Measurements from ENCODE around the gene PBX1. TPM values are rescaled to one million over a fixed set of nuclear protein-coding genes. Genes with fewer than 3 reads are reported as not detected.
A peak's percentile ranks its signal among the peaks of the same experiment; 100 is the strongest.

The PBX1 gene
- total and polyA plus RNA-seq, 5 experiments from 2014 or later: 0.08 to 1.8 (median 1.4) TPM; not detected in 2

DNA sequence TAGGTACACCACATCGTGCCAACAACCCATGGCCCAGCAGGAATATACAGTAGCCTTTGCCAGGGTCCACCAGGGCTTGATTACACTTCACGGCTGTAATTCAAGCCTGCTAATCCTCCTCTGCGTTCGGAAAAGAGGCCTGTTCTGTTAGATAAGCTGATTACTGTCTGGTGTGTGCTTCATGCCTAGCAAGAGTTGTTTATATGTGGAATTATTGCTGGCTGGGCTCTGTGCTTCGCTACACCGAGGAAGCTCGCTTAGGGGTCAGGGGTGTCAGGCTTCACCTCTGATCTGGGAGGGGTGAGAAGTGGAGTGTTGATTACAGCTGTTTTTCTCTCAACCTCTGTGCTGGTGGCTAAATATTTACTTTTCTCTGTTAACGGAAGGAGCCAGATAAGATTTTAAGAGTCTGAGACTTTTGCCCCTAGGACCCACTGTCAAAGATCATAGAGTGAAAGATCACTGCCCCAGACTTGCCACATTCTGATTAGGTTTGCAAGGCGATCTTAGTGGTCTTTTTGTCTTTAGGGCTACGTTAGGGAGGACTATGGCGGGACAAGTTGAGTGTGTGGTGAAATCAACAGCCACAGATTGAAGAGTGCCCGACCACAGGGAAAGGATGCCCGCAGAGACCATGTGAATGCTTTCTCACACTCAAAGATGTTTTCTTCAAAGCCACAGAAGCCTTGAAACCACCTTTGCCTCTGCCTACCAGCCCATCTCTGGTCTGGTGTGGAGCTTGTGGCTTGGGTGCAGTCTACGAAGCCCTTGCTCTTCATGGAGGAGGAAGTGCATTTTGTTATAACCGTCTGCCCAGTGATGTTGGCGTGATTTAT, 216.1 kb downstream of the PBX1 start:
- Mint-ChIP-seq H3K4me3 (no peak overlapping the region), H3K4me1 (peaks cover 0 to 12% (median 2%) of the 10 kb centered on the region in 4 donors), H3K27me3 (peaks cover 1 to 18% (median 4%) of the 10 kb centered on the region in 5 donors), H3K36me3 (no peaks in the 10 kb centered on the region), H3K27ac (no peak overlapping the region), H3K9me3 (peaks cover 0 to 6% (median 0%) of the 10 kb centered on the region in 9 donors)
- no peak for DNase-seq
- POLR2A ChIA-PET: no interaction called here
- no peak for ATAC-seq

DNA sequence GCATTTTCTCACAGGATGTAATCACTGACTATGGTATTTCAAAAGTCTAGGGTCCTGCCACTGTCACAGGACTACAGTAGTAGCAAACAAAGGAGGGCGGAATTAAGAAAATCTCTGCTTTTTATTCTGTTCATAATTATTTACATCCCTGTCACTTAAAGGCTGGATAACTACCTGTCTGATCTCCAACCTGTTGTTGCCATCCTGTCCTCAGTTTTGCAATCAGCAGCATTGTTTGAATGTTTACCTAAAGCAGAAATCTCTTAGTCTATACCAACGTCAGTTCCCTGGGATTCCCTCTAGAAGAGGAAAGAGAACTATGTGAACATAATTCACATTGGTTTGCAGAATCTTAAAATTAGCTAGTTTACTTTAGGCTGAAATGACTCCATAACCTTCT, 218.5 kb downstream of the PBX1 start:
- Mint-ChIP-seq H3K27ac (no peak overlapping the region), H3K36me3 (no peaks in the 10 kb centered on the region), H3K4me1 (peaks cover 0 to 12% (median 2%) of the 10 kb centered on the region in 4 donors), H3K27me3 (peaks cover 1 to 15% (median 4%) of the 10 kb centered on the region in 5 donors), H3K9me3 (peaks cover 0 to 6% (median 0%) of the 10 kb centered on the region in 9 donors), H3K4me3 (no peak overlapping the region)
- DNase-seq (no peak), ATAC-seq (no peak)
- POLR2A ChIA-PET: no interaction called here

DNA sequence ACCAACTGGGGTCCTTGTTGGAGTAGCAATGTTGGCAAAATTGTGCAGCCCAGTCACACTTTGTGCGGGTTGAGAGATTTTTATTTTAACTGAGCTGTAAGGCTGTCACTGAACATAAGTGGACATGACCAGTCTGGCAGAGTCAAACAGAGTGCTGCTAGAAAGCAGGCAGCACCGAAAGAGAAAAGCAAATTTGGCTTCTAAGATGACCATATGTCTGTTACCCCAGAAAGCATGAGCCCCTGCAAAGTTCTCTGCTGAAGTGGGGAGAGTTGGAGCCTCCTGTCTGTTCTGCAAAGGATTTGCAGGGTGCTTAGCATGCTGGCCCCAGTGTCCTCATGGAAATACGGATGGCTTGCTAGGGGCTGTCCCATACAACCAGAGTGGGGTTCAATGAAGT, 220.4 kb downstream of the PBX1 start:
- ATAC-seq: no peak
- no peak for DNase-seq
- Mint-ChIP-seq H3K4me3 (no peak overlapping the region), H3K27ac (no peak overlapping the region), H3K36me3 (no peaks in the 10 kb centered on the region), H3K4me1 (peaks cover 0 to 12% (median 2%) of the 10 kb centered on the region in 4 donors), H3K9me3 (no peaks in the 10 kb centered on the region), H3K27me3 (peaks cover 1 to 13% (median 5%) of the 10 kb centered on the region in 5 donors)
- POLR2A ChIA-PET: no interaction called here

DNA sequence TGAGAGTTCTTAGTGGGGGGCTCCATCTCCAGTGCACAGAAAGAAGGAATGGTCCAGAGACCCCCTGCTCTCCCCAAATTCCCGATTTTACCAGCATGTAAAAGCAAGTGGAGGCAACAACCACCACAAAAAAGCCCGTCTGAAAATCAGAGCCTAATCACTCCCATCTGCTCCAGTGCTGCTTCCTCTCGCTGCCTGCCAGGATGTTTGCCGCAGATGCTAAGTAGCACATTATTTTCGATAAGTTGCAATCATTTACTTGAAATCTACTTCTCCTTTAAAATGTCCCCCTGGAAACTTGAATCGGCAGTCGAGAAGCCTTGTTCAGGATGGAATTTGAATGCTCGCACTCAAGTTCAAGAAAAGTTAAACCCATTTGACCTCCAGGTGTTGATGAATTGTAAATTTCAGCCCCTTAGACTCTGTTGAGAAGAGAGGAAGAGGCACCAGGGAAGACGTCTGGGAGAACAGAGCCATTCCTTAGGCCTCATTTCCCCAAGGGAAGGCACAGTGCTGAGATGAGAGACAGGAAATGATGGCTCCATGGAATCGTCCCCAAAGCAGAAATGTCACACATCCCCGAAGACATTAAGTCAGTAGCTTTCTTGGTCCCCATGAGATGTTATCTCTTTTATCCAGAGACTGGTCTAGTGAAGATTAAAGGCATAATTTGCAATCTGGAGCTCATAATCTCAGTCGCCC, 221.3 kb downstream of the PBX1 start:
- Mint-ChIP-seq H3K9me3 (no peaks in the 10 kb centered on the region), H3K27me3 (peaks cover 0 to 6% (median 3%) of the 10 kb centered on the region in 5 donors), H3K36me3 (no peaks in the 10 kb centered on the region), H3K4me3 (no peak overlapping the region), H3K4me1 (peaks cover 0 to 5% (median 2%) of the 10 kb centered on the region in 4 donors), H3K27ac (no peak overlapping the region)
- POLR2A ChIA-PET: no interaction called here
- ATAC-seq (no peak), DNase-seq (no peak)

DNA sequence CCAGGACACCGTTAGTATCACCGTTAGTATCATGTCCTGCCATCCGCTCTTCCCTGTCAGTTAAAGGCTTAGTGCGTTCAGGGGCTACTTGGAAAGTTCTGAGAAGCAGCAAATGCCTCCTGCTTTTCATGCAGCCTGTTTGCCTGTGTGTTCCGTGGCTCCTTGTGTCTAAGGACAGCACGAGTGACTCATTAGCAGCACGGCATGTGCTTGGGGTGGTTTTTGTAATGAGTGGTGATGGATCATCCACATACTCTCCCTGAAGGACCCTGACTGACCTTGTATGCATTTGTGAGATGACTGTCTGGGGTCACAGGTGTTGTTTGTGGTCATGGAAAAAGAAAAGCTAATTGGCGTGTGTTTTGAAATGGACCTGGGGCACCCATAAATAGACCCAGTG, 221.9 kb downstream of the PBX1 start:
- Mint-ChIP-seq H3K4me1 (peaks cover 0 to 2% (median under 1%) of the 10 kb centered on the region in 4 donors), H3K27ac (no peak overlapping the region), H3K36me3 (no peaks in the 10 kb centered on the region), H3K27me3 (peaks cover 0 to 6% (median 3%) of the 10 kb centered on the region in 5 donors), H3K9me3 (no peaks in the 10 kb centered on the region), H3K4me3 (no peak overlapping the region)
- DNase-seq (no peak), ATAC-seq (no peak)
- POLR2A ChIA-PET: no interaction called here

DNA sequence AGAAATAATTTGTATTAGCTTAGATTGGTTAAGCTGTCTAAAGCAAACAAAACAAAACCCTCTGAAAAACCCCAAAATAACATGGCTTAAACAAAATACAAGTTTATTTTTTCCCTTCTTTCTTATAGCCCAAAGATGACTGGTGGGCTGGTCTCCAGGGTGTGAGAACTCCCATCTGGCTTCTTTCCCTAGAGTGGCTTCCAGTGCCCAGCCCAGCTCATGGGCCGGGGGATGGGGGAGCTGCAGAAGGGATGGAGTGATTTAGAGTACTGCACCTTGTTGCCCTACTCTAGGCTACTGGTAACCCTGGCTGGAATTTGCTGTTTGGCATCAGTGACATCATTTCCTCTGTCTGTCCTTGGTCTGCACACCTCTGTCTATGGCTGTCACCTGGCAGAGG, 223.0 kb downstream of the PBX1 start:
- H3K27ac Mint-ChIP-seq: no peak overlapping the region
- peaks cover under 1 to 10% (median 1%) of the 10 kb centered on the region in 5 donors for H3K27me3 Mint-ChIP-seq
- no peaks in the 10 kb centered on the region for H3K9me3 Mint-ChIP-seq
- ATAC-seq (no peak), DNase-seq (no peak)
- POLR2A ChIA-PET: no interaction called here
- no peak overlapping the region for H3K4me3 Mint-ChIP-seq
- no peaks in the 10 kb centered on the region for H3K36me3 Mint-ChIP-seq
- H3K4me1 Mint-ChIP-seq: peaks cover 0 to 2% (median under 1%) of the 10 kb centered on the region in 4 donors

DNA sequence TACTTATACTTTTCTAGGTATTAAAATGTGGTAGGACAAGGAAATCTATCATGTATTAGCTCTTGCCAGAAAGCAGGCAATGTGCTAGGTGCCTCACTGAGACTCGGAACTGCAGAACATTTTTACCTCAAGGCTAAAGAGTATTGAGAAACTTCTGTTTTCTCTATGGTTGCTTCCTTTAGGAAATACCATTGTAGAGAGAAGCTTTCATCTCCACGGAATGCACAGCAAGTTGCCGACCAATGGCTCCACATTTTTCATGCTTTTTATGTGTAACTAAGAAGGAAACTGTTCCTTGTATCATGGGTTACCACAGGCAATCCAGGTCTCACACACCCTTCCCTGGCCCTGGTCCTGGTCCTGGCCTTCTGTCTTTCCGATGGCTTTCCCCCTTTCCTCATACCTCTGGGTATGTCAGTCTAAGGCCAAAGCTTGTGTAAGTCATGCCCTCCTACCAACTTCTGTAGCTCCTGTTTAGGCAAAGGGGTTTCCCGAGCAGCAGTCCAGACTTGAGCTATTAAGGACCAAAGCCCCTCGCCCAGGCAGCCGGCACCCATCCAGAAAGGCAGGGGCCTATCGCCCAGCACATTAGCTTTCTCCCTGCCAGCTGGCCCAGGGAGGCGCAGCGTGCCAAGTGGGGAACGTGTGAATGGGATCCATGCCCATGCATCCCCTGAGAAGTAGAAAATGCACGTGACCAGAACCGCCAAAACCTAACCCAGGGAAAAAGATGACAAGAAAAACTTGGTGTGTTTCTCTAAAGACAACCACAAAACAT, 225.0 kb downstream of the PBX1 start:
- H3K27me3 Mint-ChIP-seq: peaks cover 5 to 15% (median 9%) of the 10 kb centered on the region in 5 donors
- H3K4me1 Mint-ChIP-seq: peaks cover 2 to 7% (median 4%) of the 10 kb centered on the region in 4 donors
- H3K27ac Mint-ChIP-seq: no peak overlapping the region
- H3K36me3 Mint-ChIP-seq: no peaks in the 10 kb centered on the region
- H3K4me3 Mint-ChIP-seq: no peak overlapping the region
- ATAC-seq (no peak), DNase-seq (no peak)
- POLR2A ChIA-PET: no interaction called here
- H3K9me3 Mint-ChIP-seq: no peaks in the 10 kb centered on the region

DNA sequence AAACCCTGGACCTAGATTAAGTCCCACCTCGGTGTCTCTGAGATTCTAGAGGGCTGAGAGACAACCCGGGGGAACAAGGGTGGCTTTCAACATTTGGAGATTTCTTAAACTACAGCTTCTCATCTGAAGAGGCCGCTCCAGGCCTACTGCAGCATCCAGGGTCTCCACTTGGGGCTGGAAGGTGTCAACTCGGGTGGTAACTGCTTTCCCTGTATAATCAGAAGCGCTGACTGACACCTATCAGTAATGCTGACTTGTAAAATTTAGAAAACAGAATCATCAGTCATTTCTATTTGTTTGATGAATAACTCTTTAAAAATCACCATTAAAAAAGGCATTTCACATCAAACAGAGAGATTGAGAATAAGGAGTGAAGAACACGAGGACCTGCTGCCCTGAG, 226.0 kb downstream of the PBX1 start:
- POLR2A ChIA-PET: no interaction called here
- Mint-ChIP-seq H3K9me3 (no peaks in the 10 kb centered on the region), H3K36me3 (no peaks in the 10 kb centered on the region), H3K4me1 (peaks cover 2 to 7% (median 4%) of the 10 kb centered on the region in 4 donors), H3K27me3 (peaks cover 6 to 15% (median 9%) of the 10 kb centered on the region in 5 donors), H3K4me3 (no peak overlapping the region), H3K27ac (no peak overlapping the region)
- DNase-seq (no peak), ATAC-seq (no peak)

DNA sequence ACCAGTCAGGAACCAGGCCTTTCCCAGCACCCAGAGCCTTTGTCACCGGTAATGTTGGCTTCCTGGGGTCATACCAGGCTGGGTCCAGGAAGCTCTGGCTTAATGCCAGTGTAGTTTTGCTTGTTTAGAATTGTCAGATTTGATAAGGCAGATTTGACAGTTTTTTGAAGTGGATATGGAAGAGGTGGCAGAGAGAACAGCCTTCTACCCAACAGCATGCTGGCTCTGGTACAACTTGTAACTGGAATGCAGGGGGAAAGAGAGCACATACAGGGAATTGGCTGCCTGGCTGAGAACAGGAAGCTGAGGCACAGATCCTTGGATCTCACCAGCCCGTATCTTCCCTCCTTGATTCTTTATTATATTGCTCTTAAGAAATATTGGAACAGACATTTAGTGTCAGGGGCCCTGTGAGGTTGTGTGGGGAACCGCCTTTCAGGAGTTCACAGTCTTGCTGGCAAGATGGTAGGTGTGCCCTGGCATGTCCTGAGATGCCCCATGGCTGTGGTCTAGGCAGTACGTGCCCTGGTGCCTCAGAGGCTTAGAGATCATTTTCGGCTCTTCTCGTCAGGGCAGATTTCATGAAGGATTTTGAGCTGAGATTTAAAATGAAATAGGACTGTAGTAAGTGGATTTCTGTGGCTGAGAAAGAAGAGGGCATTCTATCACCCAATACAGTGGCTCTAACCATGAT, 227.0 kb downstream of the PBX1 start:
- Mint-ChIP-seq H3K27me3 (peaks cover 7 to 15% (median 11%) of the 10 kb centered on the region in 5 donors), H3K4me3 (no peak overlapping the region), H3K36me3 (no peaks in the 10 kb centered on the region), H3K4me1 (peaks cover 2 to 7% (median 4%) of the 10 kb centered on the region in 4 donors), H3K27ac (no peak overlapping the region), H3K9me3 (no peaks in the 10 kb centered on the region)
- no peak for DNase-seq
- POLR2A ChIA-PET: no interaction called here
- ATAC-seq: no peak

DNA sequence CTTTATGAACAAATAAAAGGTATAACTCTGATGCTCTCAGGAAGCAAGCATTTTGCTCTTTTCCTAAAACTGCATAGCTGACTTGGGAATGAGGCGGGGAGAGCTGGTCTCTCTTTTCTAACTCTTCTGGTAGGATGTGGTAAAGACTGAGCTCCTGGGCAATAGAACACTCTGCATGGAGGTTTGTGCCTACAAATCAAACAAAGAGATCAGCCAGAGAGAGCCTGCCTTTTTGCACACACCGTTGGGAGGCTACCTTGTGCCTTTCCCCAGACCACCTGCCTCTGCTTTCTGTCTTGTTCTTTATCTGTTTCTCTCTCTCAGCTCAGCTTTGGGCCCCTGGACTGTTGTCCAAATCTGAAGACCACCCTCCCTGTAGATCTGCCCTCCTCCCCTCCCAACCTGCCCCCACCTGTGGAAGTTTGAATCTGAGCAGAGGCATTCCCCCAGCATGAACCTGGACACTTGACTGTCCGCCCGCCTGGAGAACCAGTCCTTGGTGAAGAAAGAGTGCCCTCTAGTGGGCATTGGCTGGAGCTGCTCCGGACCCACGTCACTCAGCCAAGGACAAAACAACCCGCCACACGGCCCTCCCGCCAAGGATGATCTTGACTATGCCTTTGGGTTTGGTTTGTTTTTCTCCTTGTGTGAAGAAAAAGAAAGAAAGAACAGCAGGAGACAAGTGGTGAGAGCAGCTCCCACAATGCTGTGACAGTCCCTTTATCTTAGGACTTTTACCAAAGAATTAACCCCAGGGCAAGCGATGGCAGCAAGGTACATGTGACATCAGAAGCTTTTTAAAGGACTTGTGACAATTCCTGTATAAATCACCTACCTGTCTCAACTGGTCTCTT, 228.2 kb downstream of the PBX1 start:
- Mint-ChIP-seq H3K9me3 (no peaks in the 10 kb centered on the region), H3K27me3 (peaks cover 7 to 15% (median 11%) of the 10 kb centered on the region in 5 donors), H3K36me3 (no peaks in the 10 kb centered on the region), H3K4me1 (peaks cover 2 to 7% (median 4%) of the 10 kb centered on the region in 4 donors), H3K4me3 (peak overlapping the region in 1 of 10 donors; percentile 13), H3K27ac (no peak overlapping the region)
- DNase-seq (peak; percentile 23 to 71 (median 38)), ATAC-seq (peak; percentile 46 to 54)
- POLR2A ChIA-PET: no interaction called here

DNA sequence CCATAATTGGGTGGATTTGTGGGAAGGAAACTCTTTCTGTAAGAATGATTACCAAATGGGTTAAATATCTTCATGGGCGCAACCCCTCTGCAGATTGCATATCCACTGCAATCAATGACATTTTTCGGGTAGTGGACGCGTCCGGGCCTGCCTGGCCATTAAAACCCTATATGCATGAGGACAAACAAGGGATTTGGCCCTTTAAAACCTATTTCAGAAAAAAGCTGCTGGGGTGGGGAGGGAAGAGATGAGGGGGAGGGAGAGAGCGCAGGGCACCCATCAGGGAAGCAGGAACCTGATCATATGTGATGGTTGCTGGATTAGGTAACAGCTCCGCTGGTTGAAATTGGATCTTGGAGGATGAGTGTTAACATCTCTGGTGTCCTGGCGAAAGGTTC, 228.8 kb downstream of the PBX1 start:
- POLR2A ChIA-PET: no interaction called here
- no peaks in the 10 kb centered on the region for H3K36me3 Mint-ChIP-seq
- no peak overlapping the region for H3K4me3 Mint-ChIP-seq
- peaks cover 2 to 7% (median 4%) of the 10 kb centered on the region in 4 donors for H3K4me1 Mint-ChIP-seq
- H3K9me3 Mint-ChIP-seq: no peaks in the 10 kb centered on the region
- no peak for ATAC-seq
- no peak overlapping the region for H3K27ac Mint-ChIP-seq
- peaks cover 7 to 15% (median 11%) of the 10 kb centered on the region in 5 donors for H3K27me3 Mint-ChIP-seq
- DNase-seq: no peak
